GM21825 (cell line): ENCODE data around the gene ADAM23.
"Not testable (repeated sequence)": the region's sequence is repeated elsewhere in the genome, so short reads cannot be mapped to it uniquely, and the experiment has no call there.

ENCODE experiments used
- ATAC-seq: cut with Tn5 transposase; IDR thresholded peaks from one replicate; pipeline ENCODE4 v1.9.1; 2021; ENCODE audit warnings: mild to moderate bottlenecking, moderate library complexity; ENCODE audit not compliant: unreplicated experiment

Gene ADAM23, protein sequence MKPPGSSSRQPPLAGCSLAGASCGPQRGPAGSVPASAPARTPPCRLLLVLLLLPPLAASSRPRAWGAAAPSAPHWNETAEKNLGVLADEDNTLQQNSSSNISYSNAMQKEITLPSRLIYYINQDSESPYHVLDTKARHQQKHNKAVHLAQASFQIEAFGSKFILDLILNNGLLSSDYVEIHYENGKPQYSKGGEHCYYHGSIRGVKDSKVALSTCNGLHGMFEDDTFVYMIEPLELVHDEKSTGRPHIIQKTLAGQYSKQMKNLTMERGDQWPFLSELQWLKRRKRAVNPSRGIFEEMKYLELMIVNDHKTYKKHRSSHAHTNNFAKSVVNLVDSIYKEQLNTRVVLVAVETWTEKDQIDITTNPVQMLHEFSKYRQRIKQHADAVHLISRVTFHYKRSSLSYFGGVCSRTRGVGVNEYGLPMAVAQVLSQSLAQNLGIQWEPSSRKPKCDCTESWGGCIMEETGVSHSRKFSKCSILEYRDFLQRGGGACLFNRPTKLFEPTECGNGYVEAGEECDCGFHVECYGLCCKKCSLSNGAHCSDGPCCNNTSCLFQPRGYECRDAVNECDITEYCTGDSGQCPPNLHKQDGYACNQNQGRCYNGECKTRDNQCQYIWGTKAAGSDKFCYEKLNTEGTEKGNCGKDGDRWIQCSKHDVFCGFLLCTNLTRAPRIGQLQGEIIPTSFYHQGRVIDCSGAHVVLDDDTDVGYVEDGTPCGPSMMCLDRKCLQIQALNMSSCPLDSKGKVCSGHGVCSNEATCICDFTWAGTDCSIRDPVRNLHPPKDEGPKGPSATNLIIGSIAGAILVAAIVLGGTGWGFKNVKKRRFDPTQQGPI

DNA sequence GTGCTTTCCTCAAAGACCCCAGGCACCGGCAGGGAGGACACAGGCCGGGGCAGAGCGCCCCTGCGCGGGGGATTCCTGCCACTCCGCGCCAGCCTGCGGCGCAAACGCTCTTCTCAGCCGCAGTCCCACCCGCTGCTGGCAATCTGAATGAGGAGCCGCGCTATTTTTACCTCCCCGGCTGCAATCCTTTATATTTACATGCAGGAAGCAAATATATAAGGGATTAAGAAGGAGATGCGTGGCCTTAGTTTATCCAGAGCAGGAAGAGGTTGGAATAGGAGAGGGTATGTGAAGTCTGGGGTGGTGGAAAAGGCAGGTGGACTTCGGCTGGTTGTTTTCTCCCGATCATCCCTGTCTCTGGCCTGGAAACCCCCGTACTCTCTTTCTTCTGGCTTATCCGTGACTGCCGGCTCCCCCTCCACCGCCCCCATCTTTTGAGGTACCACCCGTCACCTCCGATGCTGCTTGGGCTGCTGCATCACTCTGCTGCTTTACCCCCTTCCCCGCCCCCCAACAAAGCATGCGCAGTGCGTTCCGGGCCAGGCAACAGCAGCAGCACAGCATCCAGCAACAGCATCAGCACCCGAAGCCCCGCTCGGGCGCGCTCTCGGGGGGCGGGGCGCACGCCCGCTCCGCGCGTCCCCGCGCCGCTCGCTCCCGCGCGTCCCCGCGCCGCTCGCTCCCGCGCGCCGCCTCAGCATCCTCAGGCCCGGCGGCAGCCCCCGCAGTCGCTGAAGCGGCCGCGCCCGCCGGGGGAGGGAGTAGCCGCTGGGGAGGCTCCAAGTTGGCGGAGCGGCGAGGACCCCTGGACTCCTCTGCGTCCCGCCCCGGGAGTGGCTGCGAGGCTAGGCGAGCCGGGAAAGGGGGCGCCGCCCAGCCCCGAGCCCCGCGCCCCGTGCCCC lies at the start of gene ADAM23:
ADAM23 (plus strand) TSS at position 700 of the 902 bp plus-strand sequence. CDS start 335 bp downstream, outside the sequence.
- ATAC-seq = no peak

DNA sequence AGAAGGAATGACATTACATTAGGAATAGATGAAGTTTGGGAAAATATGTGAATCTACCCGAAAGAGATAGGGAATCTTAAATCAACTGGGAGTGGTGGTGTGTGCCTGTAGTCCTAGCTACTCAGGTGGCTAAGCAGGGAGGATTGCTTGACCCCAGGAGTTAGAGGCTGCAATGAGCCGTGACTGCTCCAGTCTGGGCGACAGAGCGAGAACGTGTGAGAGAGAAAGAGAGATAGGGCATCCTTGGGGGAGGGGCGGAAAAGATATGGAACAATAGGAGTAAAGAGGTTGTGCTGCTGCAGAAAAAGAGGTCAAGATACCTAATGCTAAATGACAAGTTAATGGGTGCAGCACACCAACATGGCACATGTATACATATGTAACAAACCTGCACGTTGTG lies 47.1 kb upstream of the ADAM23 start:
- ATAC-seq = no peak

DNA sequence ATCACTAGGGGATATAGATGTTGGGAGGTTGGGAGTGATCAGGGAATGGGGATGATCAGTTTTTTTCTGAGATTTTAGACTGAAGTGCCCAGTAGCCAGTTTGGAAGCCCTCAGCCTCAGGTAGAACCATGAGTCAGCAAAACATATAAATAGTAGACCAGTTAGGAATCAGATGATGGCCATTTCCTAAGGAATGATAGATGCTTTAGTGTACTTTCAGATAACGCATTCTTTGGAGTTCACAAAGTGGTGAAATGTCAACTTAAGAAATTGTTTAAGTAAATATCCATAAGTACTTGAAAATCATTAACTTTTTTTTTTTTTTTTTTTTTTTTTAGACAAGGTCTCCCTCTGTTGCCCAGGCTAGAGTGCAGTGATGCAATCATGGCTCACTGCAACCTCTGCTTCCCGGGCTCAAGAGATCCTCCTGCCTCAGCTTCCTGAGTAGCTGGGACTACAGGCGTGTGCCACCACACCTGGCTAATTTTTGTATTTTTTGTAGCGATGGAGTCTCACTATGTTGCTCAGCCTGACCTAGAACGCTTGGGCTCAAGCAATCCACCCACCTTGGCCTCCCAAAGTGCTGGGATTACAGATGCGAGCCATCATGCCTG lies 40.3 kb upstream of the ADAM23 start:
- not testable (repeated sequence) for ATAC-seq

DNA sequence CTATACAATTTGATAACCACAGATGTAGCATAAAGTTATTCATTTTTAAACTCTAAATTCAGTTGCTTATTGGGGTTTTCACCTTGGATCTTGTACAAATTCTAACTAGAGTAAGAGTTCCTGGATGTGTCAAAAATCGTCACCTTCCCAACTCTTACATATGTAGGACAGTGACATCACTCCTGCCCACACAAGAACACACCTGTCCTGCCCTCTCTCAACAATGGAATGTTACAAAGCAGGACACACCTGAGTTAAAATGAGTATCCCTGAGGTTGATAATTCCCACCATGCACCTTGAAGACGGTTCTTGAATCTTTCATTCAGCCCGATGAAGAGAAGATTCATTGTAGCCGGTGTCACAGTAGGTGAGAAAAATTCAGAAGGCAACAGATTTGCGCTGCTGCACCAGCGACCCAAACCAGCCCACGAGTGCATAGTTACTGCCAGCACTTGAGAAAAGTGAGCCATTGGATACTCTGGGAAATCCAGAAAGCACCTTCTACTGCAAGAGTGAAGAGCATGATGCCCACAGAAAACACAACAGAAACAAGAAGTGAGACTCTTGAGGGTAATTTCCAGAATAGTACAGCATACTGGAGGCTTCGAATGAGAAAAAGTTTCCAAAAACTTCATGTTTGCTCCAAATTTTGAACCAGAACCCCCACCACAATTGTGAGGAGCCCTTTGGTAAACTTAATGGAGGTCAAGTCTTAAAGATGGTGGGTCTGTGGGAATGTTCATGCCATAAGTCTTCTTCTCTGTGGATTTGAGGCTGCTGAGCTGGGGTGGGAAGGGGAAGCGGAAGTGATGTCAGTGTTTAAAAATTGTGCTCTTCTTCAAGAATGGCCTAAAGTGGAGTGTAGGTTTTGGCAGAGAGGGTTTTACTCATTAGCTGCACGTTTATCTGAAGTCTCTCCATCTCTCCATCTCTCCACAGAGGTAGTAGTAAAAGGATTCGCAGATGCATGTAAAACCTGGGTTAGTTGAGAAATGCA lies 34.7 kb upstream of the ADAM23 start:
- no peak for ATAC-seq

DNA sequence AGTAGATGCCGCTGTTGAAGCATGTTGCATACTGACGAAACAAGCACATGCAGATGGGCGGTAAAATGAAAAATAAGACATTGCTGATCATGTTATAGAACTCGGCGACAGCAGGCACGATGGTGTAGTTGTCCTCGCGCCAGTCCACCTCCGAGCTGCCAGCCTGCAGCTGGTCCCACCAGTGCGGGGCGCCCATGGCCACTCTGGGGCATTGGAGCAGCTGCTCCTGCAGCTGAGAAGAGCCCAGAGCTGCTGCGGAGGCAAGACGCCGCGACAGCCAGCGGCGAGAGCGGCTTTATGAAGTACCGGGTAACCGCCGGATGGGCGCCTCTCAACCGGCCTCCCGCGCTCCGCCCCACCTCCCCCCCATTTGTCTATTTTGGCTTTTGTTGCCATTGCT lies 32.6 kb upstream of the ADAM23 start:
- ATAC-seq = no peak

DNA sequence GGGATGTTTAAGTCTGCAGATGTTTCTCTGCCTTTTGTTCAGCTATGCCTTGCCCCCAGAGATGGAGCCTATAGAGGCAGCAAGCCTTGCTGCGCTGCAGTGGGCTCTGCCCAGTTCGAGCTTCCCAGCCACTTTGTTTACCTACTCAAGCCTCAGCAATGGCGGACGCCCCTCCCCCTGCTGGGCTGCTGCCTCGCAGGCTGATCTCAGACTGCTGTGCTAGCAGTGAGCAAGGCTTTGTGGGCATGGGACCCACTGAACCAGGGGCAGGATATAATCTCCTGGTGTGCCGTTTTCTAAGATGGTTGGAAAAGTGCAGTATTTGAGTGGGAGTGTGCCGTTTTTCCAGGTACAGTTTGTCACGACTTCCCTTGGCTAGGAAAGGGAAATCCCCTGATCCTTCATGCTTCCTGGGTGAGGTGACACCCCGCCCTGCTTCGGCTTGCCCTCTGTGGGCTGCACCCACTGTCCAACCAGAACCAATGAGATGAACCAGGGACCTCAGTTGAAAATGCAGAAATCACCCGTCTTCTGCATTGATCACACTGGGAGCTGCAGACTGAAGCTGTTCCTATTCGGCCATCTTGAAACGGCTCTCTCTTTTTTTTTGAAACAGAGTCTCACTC lies 27.6 kb upstream of the ADAM23 start:
- no peak for ATAC-seq

DNA sequence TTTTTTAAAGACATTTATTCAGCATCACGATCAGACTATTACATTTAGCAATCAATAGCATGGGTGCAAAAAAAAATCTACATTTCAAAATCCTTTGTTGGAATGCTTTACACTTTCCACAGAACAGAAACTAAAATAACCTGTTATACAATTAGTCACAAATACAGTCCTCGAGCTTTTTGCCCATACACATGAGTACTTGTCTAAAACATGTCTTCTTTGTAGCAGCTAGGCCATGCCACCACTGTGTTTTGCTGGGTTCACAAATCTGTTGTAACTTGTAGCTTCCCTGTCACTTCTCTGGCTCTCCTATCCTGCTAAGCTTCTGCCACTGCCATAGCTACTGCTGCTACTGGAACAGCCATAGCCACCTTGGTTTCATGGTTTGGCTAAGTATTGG lies 24.4 kb upstream of the ADAM23 start:
- ATAC-seq = no peak

DNA sequence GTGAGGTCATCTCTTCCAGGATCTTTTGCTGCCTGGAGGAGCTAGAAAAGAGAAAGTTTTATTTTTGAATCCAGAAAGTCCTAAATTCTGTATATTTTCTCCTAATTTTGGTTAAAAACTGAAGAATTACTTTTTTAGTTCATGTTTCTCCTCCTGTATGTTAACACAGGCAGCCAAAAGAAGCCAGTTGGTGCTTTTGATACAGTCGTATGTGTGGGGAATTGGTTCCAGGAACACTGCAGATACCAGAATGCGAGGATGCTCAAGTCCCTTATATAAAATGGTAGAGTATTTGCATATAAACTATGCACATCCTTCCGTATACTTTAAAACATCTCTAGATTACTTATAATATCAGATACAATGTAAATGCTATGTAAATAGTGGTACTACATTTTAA lies 22.6 kb upstream of the ADAM23 start:
- no peak for ATAC-seq

DNA sequence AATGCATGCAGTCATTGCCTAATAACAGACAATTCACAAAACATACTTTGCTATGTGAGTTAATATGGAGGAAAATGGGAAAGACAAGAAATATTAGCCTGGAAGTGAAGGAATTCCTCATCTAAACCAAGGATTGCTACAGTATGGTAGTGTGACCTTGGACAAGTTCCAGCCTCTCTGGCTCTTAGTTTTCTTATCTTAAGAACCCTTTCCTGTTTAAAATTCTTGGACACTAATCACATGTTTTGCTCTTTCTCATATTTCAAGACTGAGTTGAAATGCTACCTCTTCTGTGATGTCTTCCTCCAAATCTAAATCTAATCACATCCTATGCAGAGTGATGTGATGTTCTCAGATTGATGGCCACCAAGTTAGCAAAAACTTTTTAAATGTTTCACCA lies 20.8 kb upstream of the ADAM23 start:
- no peak for ATAC-seq

DNA sequence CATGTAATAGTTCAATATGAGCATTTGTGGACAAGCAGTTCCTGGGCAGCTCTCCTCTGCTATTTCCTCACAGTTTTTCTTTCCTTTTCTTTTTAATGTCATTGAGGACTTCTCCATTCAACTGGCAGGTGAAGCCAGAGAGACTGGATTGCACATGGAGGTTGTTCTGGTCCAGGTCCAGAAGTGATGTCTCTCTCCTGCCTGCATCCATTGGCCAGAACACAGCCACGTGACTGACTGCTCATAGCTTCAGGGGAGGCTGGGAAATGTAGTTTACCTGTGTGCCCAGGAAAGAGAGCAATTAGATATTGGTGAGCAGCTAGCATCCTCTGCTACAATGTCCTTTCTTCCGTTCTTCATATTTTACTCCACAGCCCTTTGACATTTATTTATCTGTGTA lies 20.2 kb upstream of the ADAM23 start:
- no peak for ATAC-seq

DNA sequence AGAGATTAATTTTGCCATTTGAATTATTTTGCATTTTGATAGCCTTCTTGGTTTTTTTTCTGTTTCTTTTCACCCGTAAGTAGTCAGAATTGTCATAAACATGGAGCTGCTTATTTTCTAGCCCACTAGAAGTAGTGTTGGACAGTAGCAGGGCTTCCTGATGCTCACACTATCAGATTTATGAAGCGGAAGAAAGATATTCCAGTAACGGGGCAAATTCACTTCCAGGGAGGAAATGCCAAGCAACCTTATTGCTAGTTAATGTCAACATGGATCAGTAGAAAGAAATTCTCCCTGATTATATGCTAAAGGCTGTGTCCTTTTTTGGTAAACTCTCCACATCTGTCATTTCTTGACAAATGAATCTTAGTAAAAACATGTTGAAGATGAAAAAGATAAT lies 19.2 kb upstream of the ADAM23 start:
- no peak for ATAC-seq

DNA sequence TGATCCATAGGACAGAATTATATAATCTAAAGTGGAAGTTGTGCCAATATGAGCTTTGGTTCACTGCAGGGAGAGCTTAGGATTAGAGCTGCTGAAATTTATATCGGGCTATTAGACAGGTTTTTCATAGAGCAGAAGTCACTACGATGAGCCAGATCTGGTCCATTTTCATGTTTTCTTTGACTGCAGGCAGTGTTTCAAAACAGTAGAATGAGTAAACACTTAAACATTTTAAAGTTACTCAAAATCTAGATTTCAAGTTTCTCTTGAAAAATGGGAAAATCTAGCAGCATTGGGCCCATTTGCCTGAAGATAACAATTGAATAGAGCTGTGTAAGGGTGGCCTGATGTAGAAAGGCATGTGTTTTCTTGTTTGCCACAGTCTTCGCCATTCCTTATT lies 14.5 kb upstream of the ADAM23 start:
- ATAC-seq = no peak

DNA sequence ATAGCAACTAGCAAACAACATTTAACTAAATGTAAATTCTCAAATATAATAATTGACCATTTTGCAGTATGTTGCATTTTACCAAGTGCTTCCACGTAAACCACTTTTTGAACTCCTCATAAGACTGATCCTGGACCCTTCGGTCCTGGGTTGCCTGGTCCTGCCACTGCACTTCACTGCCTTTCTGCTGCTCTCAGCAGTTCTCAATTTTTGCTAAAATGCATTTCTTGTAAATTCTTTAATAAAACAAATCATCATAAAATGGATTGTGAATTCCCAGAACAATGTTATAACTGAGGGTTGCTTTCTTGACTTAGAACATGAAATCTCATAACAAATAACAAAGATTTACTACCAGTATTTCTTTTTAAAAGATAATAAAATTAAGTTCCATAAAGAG lies 12.9 kb upstream of the ADAM23 start:
- ATAC-seq = no peak

DNA sequence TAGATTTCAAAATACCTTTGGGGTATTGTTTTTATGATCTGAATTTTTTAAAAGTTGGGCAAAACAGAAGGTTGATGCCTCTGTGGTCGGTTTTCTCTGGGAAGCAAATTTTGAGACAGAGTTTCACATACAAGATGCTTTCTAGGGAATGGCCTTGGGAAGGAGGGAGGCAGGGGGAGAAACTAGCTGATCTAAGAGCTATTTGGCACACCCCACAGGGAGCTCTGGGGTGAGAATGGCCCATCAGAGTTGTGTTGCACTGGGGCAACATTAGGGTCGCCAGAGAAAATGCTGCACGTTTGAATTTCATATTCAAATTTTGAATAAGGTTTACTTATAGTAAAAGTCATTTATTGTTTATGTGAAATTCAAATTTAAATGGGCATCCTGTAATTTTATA lies 11.9 kb upstream of the ADAM23 start:
- ATAC-seq = no peak

DNA sequence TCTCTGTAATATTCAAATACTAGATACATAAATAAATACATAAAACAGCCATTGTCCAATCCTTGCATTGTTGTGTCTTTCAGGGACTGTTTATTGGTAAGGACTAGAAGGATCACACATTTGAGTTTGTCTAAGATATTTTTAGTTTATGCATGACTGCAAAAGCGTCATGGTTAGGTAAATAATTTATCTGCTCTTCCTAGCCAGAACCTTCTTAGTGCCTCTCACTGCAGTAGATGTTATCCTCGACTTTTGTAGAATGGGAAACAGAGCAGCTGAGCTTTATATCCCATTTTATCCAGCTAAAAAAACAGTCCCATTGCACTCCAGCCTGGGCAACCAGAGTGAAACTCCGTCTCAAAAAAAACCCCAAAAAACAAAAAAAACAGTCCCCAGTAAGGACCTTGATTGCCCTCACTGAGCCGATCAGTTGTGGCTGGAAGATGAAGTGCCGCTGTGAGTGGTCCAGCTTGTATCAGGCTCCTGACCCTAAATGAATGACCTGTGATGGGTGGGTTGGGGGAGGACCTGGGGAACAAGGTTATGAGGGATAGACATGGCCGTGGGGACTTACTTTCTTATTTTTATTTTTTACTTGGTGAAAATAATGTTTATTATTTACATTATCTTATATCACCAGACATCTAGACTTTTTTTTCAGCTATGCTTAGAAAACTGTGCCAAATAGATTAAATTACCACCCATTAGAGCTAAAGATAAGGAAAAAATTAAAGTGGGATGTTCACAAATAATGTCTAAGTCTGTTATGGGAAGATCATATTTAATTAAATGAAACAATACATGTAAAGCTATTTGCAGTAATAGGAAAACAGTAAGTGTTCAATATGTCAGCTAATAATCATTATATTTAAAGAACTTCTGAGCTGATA lies 10.9 kb upstream of the ADAM23 start:
- no peak for ATAC-seq

DNA sequence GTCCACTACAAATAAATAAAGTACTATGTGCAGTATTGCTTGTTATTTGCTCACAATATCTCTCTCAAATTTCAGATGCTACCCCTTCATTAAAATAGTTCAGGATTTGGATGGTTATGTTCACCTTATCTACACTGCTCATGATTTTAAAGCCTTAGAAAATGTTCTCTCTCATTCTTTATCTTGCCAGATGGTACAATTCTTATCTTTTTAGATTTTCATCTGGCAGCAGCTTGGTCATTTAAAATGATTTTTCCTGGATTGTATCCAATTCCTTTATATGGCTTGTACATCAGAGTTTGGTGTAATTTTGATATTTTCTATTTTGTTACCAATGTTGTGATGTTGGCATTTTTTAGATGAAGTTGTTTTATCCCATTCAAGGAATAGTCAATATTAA lies 10.1 kb upstream of the ADAM23 start:
- no peak for ATAC-seq

DNA sequence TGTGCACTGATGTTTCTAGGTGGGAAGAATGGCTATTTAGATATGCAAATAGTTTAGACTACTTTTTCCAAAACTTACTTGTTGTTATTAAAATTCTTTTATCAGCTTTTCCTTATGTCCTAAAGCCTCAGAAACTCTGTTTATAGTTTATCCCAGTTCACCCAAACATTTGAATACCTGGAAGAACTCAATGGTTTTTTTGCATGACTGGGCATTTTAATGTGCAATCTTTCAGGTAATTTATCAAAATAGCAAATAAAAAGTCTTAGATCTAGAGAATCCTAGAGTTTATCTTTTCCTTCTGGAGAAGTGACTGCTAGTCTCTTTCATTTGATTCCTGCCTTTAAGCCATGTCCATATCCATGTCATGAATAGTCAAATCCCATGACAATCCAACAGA lies 9.6 kb upstream of the ADAM23 start:
- no peak for ATAC-seq

DNA sequence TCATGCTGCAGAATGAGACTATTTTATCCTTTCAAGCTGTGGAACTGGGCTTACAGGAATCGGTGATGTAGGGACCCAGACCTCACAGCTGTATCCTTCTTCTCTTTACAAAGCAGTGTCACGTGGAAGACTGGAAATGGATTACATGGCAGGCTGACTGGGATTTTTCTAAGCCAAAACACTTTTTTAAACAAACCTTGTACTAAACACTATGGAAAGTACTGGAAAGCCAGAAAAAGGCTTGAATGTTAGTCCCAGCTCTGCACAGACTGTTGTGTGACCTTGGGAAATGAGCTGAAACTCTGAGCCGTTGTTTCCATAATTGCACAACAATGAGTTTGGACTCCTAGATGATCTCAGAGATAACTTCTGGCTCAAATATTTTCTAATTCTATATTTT lies 7.6 kb upstream of the ADAM23 start:
- ATAC-seq = no peak
